ENCODE data around the gene CPT1B. TPM values are rescaled to one million over a fixed set of nuclear protein-coding genes. Genes with fewer than 3 reads are reported as not detected.

Gene CPT1B
- total RNA-seq, 2 experiments from 2014 or later: 77.4 to 80.9 TPM

DNA sequence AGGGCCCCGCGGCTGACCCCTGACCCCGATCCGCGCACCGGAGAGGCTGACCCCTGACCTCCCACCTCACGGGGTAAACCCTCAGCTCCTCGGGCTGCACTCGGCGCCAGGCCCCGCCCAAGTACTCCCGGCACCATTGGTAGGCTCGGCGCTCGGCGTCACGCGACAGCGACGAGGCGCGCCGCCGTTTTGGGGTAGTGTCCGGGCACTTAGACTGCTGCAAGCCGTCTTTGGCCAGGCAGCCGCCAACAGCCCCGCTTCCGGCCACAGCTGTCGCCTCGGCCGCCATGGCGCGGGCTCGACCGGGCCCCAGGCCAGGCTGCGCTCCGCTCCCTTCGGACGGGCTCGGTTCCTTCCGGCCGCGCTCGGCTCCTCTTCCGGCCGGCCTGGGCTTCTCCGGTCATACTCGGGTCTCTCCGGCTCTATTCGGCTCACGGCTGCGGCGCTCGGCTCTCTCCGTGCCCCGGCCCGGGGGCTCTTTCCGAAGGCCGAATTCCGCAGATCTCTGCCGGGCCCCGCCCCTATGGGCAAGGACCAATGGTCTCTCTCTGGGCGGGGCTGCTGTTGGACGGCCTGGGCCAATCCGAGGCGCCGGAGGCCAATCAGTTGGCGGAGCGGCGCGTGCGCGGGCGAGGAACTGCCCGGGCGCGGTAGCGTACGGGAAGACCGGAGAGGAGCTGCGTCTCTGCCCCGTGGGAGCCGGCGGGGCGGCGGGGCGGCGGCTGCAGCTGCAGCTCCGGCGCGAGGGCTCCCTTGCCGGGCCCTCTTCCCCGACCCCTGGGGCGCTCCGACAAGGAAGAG is 4.5 kb upstream of the CPT1B start, which contains the start of gene CHKB:
TSS of gene CHKB (minus strand) at position 357 of the 801 bp plus-strand sequence. CDS start at position 289, 68 bp downstream.
- POLR2A ChIA-PET: interaction anchor here (0.5 to 2.7 kb wide), 16 partner anchors 17 to 75 kb away, joined by 3 to 31 read pairs (median 4); partner anchors contain the start of genes LMF2, NCAPH2, SCO2 and SYCE3
- ATAC-seq (peak; percentile 96), DNase-seq (peak; percentile 99)
- Mint-ChIP-seq H3K27me3 (ENCODE audit: low read depth) (no peaks in the 10 kb centered on the region), H3K36me3 (ENCODE audit: low read depth) (peaks cover 33% of the 10 kb centered on the region), H3K4me1 (ENCODE audit: low read depth) (peaks cover 43% of the 10 kb centered on the region), H3K9me3 (ENCODE audit: insufficient read depth) (no peaks in the 10 kb centered on the region), H3K27ac (peak within 1 kb of the TSS; percentile 94), H3K4me3 (peak within 1 kb of the TSS; percentile 98)
- CTCF ChIA-PET: interaction anchor here (0.8 to 3.5 kb wide), 5 partner anchors 10 to 57 kb away, joined by 3 to 19 read pairs (median 10); partner anchors contain the start of genes SCO2 and SYCE3

DNA sequence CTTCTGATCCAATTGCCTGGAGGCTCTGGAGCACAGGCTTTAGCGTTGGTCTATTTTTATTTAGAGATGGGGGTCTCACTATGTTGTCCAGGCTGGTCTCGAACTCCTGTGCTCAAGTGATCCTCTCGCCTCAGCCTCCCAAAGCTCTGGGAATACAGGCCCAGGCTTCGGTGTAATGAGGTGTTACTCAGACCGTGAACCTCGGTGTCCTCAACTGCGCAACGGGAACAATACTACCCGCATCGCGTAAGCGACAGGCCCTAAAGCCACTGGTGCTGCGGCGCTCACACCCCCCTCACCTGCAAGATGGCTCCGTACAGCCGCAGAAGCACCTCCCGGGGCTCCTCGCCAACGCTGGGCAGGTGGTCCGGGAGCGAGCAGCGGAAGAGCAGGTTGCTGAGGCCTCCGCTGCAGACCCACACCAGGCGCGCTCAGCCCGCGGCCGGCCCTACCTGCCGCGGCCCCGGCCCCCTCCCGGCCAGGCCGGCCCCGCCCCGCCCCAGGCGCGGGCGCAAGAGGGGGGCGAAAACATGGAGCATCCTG is 3.8 kb upstream of the CPT1B start:
- peaks cover 49% of the 10 kb centered on the region for H3K4me1 Mint-ChIP-seq (ENCODE audit: low read depth)
- ChIA-PET POLR2A (interaction anchor here (0.8 to 2.7 kb wide), 13 partner anchors 16 to 74 kb away, joined by 3 to 31 read pairs (median 5); partner anchors contain the start of genes LMF2, NCAPH2, SCO2 and SYCE3), CTCF (interaction anchor here (0.8 to 3.5 kb wide), 6 partner anchors 9 to 56 kb away, joined by 3 to 19 read pairs (median 8); partner anchors contain the start of genes SCO2 and SYCE3)
- H3K9me3 Mint-ChIP-seq (ENCODE audit: insufficient read depth): no peaks in the 10 kb centered on the region
- H3K4me3 Mint-ChIP-seq: peak overlapping the region; percentile 98
- H3K36me3 Mint-ChIP-seq (ENCODE audit: low read depth): peaks cover 37% of the 10 kb centered on the region
- H3K27me3 Mint-ChIP-seq (ENCODE audit: low read depth): no peaks in the 10 kb centered on the region
- DNase-seq (peak; percentile 47), ATAC-seq (no peak)
- peak overlapping the region; percentile 94 for H3K27ac Mint-ChIP-seq

GRCh38 chr22:50581031-50581949 is 3.1 kb upstream of the CPT1B start:
- no peak for ATAC-seq
- Mint-ChIP-seq H3K27ac (peak overlapping the region; percentile 86), H3K27me3 (ENCODE audit: low read depth) (no peaks in the 10 kb centered on the region), H3K4me3 (peak overlapping the region; percentile 98), H3K4me1 (ENCODE audit: low read depth) (peaks cover 50% of the 10 kb centered on the region), H3K9me3 (ENCODE audit: insufficient read depth) (no peaks in the 10 kb centered on the region), H3K36me3 (ENCODE audit: low read depth) (peaks cover 42% of the 10 kb centered on the region)
- CTCF ChIA-PET: interaction anchor here (1.0 to 3.5 kb wide), 5 partner anchors 16 to 56 kb away, joined by 3 to 19 read pairs (median 10); partner anchors contain the start of genes SCO2 and SYCE3
- POLR2A ChIA-PET: interaction anchor here (0.8 to 2.7 kb wide), 8 partner anchors 15 to 56 kb away, joined by 3 to 31 read pairs (median 8); partner anchors contain the start of gene SCO2
- no peak for DNase-seq

DNA sequence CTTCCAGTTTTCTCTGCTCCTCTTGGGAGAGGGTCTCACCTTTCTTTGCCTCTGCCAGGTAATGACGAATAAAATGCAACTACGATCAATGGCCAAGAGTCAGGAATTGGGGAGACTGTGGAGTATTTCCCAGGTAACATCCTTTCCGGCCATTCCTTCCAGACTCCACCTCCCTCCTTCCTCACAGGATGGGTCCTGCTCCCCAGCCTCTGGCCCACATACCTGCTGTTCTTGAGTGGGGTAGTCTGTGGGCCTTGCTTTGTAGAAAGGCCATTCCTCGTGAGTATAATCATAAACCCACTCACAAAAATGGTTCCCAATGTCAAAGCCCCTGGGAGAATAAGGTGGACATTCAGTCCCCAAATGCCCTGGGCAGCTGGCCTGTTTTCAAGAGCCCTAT is 1.5 kb upstream of the CPT1B start:
- Mint-ChIP-seq H3K4me1 (ENCODE audit: low read depth) (peaks cover 50% of the 10 kb centered on the region), H3K27ac (peak overlapping the region; percentile 68), H3K9me3 (ENCODE audit: insufficient read depth) (no peaks in the 10 kb centered on the region), H3K4me3 (no peak overlapping the region), H3K27me3 (ENCODE audit: low read depth) (no peaks in the 10 kb centered on the region), H3K36me3 (ENCODE audit: low read depth) (peaks cover 42% of the 10 kb centered on the region)
- no peak for ATAC-seq
- CTCF ChIA-PET: no interaction called here
- POLR2A ChIA-PET: no interaction called here
- DNase-seq: no peak

DNA sequence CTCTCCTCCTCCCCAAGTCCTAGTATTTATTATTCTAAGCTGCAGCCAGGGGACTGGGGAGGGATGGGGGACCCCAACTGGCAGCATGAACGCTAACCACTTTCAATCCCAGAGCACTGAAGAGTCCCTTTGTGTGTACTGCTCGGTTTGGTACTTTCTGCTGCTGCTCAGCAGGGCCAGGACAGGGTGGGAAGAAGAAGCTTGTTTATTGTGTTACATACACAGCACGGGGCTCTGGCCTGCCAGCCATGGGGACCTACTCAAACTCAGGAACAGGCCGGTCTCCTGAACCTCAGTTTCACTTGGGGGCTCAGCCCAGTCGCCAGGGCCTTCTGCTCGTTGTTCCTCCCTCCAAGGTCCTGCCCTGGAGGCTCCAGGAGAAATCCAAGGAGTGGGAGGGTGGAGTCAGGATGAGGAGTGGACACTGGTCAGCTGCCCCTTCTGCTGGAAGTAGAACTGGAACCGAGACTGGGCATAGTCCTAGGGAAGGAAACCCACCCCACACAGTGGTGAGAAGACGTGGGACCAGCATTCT is 616 bp upstream of the CPT1B start:
- Mint-ChIP-seq H3K36me3 (ENCODE audit: low read depth) (peaks cover 41% of the 10 kb centered on the region), H3K9me3 (ENCODE audit: insufficient read depth) (no peaks in the 10 kb centered on the region), H3K4me1 (ENCODE audit: low read depth) (peaks cover 48% of the 10 kb centered on the region), H3K4me3 (peak overlapping the region; percentile 34), H3K27ac (peak overlapping the region; percentile 11), H3K27me3 (ENCODE audit: low read depth) (no peaks in the 10 kb centered on the region)
- ChIA-PET POLR2A (interaction anchor here (0.8 to 2.4 kb wide), 4 partner anchors 16 to 54 kb away, joined by 3 to 10 read pairs (median 4); partner anchors contain the start of genes SCO2 and SYCE3), CTCF (interaction anchor here (1.0 kb wide), 1 partner anchor 15 kb away, joined by 9 read pairs; the partner anchor contains the start of gene SYCE3)
- DNase-seq (no peak), ATAC-seq (no peak)

DNA sequence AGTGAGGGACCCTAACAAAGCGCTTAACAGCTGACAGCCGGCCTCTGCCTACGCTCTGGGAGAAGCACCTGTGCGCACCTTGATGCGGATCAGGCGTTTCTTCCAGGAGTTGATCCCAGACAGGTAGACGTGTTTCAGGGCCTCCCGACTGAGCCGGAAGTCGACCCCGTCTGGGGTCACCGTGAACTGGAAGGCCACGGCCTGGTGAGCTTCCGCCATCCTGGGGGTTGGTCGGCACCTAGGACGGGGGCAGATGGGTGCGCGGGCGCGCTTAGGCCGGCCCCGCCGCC is 585 bp downstream of the CPT1B start:
- Mint-ChIP-seq H3K4me3 (peak overlapping the region; percentile 51), H3K27me3 (ENCODE audit: low read depth) (no peaks in the 10 kb centered on the region), H3K4me1 (ENCODE audit: low read depth) (peaks cover 41% of the 10 kb centered on the region), H3K9me3 (ENCODE audit: insufficient read depth) (no peaks in the 10 kb centered on the region), H3K36me3 (ENCODE audit: low read depth) (peaks cover 35% of the 10 kb centered on the region), H3K27ac (peak overlapping the region; percentile 83)
- ATAC-seq (no peak), DNase-seq (no peak)
- CTCF ChIA-PET: interaction anchor here (2.0 kb wide), 1 partner anchor 15 kb away, joined by 13 read pairs; the partner anchor contains the start of gene SYCE3
- POLR2A ChIA-PET: interaction anchor here (0.5 to 2.4 kb wide), 3 partner anchors 44 to 234 kb away, joined by 3 to 10 read pairs (median 4); partner anchors contain the start of gene SCO2

DNA sequence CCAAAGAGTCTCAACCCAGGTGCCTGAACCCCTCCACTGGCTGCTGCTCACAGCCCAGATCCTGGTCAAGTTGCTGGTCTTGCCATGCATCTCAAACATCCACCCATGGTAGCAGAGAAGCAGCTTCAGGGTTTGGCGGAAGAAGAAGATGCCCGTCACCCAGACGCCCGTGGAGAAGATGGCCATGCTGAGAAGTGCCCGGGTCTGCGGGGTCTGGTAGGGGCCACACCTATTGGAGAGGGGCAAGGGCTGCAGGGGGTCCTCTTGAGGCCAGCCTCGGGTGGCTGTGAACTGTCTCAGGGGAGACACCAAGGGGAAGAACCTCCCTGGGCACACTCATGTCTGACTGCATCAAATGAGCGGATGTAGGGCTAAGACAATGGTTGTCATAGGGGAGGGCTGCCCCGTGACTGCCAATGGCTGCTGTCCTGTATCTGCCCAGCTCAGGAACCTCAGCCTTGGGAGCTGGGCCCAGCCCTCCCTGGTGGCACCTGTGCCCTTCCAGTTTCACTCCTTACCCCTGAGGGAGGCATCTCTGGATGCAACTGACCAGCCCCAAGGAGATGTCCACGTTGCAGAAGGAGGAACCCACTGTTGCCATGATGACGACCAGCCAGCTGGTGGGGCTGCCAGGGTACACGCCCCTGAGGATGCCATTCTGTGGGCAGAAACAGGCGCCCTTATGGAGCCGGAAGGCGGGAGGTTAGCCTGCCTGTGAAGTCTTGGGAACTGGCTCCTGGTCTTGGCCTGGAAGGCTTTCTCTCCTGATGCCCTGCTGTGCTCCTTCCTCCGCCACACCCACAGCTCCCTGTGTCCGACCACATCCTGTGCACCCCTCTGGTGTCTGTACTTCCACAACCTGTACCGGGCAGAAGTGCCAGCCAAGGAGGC is 1.2 kb downstream of the CPT1B start:
- CTCF ChIA-PET: interaction anchor here (2.0 kb wide), 1 partner anchor 14 kb away, joined by 13 read pairs; the partner anchor contains the start of gene SYCE3
- H3K27me3 Mint-ChIP-seq (ENCODE audit: low read depth): no peaks in the 10 kb centered on the region
- POLR2A ChIA-PET: interaction anchor here (0.5 to 2.4 kb wide), 6 partner anchors 14 to 234 kb away, joined by 3 to 10 read pairs (median 3); partner anchors contain the start of genes SCO2 and SYCE3
- H3K9me3 Mint-ChIP-seq (ENCODE audit: insufficient read depth): no peaks in the 10 kb centered on the region
- H3K36me3 Mint-ChIP-seq (ENCODE audit: low read depth): peaks cover 39% of the 10 kb centered on the region
- no peak for ATAC-seq
- DNase-seq: no peak
- H3K4me1 Mint-ChIP-seq (ENCODE audit: low read depth): peaks cover 41% of the 10 kb centered on the region
- peak overlapping the region; percentile 51 for H3K4me3 Mint-ChIP-seq
- H3K27ac Mint-ChIP-seq: peak overlapping the region; percentile 83

DNA sequence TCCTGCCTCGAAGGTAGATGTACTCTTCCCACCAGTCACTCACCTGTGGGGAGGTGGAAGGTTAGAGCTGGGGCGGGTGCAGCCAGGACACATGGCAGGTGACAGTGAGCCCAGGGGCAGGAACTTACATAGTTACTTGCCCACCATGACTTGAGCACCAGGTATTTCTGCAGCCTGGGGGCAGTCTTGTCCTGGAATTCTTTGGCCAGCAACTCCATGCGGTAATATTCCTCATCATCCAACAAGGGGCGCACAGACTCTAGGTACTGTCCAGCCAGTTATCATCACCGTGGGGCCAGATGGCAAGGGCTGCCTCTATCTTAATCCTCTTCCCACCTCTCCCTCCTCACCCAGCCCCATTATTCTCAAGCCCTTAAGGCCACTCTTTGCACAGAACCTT is 2.2 kb downstream of the CPT1B start:
- H3K27me3 Mint-ChIP-seq (ENCODE audit: low read depth): no peaks in the 10 kb centered on the region
- H3K36me3 Mint-ChIP-seq (ENCODE audit: low read depth): peaks cover 33% of the 10 kb centered on the region
- ChIA-PET POLR2A (interaction anchor here (0.6 to 1.7 kb wide), 4 partner anchors 13 to 124 kb away, joined by 3 to 4 read pairs (median 4); partner anchors contain the start of gene SCO2), CTCF (interaction anchor here (0.9 to 2.0 kb wide), 3 partner anchors 13 to 51 kb away, joined by 3 to 13 read pairs (median 4); partner anchors contain the start of genes SCO2 and SYCE3)
- ATAC-seq (no peak), DNase-seq (no peak)
- no peak overlapping the region for H3K4me3 Mint-ChIP-seq
- peak overlapping the region; percentile 12 for H3K27ac Mint-ChIP-seq
- no peaks in the 10 kb centered on the region for H3K9me3 Mint-ChIP-seq (ENCODE audit: insufficient read depth)
- H3K4me1 Mint-ChIP-seq (ENCODE audit: low read depth): peaks cover 31% of the 10 kb centered on the region

GRCh38 chr22:50575426-50575941 is 2.7 kb downstream of the CPT1B start:
- ATAC-seq (no peak), DNase-seq (no peak)
- ChIA-PET POLR2A (interaction anchor here (0.8 to 1.5 kb wide), 2 partner anchors 12 to 50 kb away, joined by 4 read pairs; partner anchors contain the start of gene SCO2), CTCF (interaction anchor here (0.9 to 1.4 kb wide), 4 partner anchors 9 to 50 kb away, joined by 3 to 4 read pairs (median 4); partner anchors contain the start of genes SCO2 and SYCE3)
- H3K9me3 Mint-ChIP-seq (ENCODE audit: insufficient read depth): no peaks in the 10 kb centered on the region
- H3K27ac Mint-ChIP-seq: no peak overlapping the region
- H3K36me3 Mint-ChIP-seq (ENCODE audit: low read depth): peaks cover 36% of the 10 kb centered on the region
- H3K4me3 Mint-ChIP-seq: no peak overlapping the region
- peaks cover 28% of the 10 kb centered on the region for H3K4me1 Mint-ChIP-seq (ENCODE audit: low read depth)
- no peaks in the 10 kb centered on the region for H3K27me3 Mint-ChIP-seq (ENCODE audit: low read depth)
